GF-D8 (cell line): ENCODE data around the gene HERPUD2.
"Not testable (repeated sequence)": the region's sequence is repeated elsewhere in the genome, so short reads cannot be mapped to it uniquely, and the experiment has no call there.

Source experiments
- DNase-seq: peaks from one replicate; lab custom pipeline; 2025; lab: John Stamatoyannopoulos, UW

Gene HERPUD2

DNA sequence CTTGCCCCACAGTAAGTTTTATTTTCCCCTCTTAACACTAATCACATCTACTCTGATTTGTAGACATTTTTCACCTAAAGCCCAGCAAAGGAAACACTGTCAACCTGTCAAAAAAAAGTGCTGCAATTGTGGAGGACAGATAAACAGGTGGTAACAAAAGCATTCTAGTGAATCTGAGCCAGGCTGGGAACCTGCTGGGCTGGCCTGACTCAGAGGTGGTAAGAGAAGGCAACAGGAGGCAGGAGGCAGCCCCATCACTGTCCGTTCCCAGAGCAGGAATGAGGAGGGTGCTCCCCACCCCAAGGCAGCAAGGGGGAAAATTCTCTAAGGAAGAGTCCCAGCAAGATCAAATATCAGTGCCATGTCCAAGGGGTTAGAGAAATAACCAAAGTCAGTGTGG, 19.5 kb upstream of the HERPUD2 start:
- no peak for DNase-seq

DNA sequence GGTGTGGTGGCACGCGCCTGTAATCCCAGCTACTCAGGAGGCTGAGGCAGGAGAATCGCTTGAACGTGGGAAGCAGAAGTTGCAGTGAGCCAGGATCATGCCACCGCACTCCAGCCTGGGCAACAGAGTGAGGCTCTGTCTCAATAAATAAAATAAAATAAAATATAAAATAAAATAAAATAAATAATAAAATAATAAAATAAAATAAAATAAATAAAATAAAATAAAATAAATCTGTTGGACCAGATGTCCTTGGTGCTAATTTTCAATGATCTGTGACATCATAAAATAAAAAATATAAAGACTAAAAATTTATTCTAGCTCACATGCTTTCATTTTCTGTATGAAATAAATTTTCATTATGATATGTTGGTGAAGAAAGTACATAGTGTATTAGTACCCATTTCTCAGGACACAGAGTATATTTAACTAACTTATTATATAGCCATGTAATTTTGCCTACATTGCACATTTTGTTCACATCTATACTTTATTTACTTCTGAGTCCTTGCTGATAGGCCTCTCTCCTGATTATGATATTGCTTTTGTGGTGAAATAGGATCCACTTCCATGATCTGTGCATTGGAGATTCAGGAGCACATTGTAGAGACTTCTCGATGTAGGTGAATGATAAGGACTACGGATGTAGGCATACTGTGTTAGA, 17.8 kb upstream of the HERPUD2 start:
- no peak for DNase-seq

GRCh38 chr7:35707422-35707821, 12.5 kb upstream of the HERPUD2 start:
- DNase-seq, result no peak

DNA sequence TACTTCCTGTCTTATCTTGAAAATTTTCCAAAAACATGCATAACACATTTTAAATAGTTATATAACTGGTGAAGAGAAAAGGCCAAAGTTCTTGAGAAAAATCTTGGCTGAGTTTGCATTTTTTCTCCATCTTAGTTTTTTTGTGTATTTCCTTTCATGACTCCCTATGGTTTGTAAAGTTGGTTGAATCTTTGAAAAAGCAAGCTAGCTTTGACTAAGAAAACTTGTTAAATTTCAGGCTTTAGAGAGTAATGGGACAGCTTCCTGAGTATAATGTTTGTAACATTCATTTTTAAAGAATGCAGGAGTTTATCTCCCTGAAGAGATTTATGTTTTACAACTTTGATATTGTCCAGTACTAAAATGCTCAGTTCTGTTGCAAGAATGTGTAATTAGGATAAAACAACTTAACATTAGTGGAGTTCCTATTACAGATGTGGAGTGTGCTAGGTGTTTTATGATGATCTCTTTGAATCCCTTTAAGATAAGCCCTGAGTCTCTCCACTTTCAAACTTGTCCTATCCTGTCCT, 11.1 kb upstream of the HERPUD2 start:
- no peak for DNase-seq

DNA sequence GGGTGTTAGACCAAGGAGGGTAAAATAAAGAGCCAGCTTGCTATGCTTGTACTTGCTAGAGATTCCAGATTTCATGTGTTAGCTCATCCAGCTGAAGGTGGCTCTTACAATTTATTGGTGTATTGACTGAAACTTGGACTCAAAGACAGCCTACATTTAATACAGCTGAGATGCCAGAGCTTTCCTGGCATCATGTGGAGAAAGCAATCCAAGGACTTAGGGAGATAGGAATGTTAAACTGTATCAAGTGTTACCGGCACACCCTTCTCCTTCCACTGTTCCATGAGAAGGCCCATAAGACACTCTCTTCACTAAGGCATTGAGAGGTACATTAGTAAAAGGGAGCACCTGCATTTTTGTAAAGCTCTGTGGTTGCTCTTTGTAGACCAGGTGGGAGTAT, 9.3 kb upstream of the HERPUD2 start:
- DNase-seq, result no peak

GRCh38 chr7:35702541-35702940, 7.6 kb upstream of the HERPUD2 start:
- no peak for DNase-seq

DNA sequence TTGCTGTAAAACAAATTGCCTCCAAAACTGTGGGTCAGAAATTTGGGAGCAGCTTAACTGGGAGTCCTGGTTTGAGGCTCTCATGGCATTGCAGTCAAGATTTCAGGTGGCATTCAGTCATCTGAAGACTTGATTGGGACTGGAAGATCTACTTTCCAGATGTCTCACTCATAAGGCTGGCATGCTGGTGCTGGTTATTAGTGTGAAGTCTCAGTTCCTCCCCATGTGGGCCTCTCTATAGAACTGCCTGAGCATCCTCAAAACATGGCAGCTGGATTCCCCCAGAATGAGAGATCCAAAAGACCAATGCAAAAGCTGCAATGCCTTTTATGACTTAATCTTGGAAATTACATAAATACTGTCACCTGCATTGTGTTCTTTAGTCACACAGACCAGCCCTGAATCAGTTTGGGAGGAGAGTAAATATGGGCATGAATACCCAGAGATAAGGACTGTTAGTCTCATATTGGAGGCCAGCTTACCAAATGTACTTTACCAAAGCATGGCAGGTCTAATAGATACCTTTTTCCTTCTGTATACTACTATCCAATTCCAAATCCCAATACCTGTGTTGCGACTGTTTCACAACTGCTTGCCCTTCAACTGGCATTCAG, 6.5 kb upstream of the HERPUD2 start:
- no peak for DNase-seq

DNA sequence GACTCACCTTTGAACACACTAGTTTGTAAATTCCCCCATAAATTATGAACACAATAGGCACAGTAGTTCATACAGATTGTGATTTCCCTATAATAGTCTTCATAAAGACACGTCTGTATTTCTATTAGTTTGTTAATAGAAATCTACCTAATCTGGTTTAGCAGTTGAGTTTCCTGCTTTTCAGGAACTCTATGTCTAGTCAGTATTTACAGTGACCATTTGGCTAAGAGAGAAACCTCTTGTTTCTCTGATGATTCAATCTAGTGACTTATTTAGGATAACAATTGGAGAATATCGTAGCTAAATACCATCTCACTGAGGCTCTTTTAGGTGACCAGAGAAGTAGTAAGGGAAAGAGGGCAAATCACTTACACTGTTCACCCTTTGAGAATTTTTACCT, 5.9 kb upstream of the HERPUD2 start:
- no peak for DNase-seq

- DNase-seq, result no peak
Observed at GRCh38 chr7:35700333-35700732, 5.4 kb upstream of the HERPUD2 start.

- no peak for DNase-seq
Observed at GRCh38 chr7:35699796-35700305, 4.9 kb upstream of the HERPUD2 start.

GRCh38 chr7:35698382-35698781, 3.4 kb upstream of the HERPUD2 start:
- DNase-seq, result not testable (repeated sequence)

- DNase-seq, result peak; percentile 77
Observed at GRCh38 chr7:35697414-35698175, 2.7 kb upstream of the HERPUD2 start.

DNA sequence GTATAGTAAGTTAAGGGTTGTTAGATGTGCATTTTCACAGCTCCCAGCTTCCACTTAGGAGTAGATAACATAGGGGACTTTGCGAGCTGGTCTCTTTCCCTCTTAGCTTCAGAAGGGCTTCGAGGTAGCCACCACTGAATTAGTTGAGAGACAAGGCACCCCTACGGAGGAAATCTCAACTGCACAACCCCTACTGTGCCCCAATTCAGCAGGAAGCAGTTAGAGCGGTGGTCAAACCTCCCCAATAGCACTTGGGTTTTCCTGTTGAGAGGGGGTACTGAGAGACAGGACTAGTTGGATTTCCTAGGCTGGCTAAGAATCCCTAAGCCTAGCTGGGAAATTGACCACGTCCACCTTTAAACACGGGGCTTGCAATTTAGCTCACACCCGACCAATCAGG, 1.1 kb upstream of the HERPUD2 start:
- DNase-seq, result no peak

- DNase-seq, result peak; percentile 39
Observed at GRCh38 chr7:35695473-35695850, 527 bp upstream of the HERPUD2 start.

DNA sequence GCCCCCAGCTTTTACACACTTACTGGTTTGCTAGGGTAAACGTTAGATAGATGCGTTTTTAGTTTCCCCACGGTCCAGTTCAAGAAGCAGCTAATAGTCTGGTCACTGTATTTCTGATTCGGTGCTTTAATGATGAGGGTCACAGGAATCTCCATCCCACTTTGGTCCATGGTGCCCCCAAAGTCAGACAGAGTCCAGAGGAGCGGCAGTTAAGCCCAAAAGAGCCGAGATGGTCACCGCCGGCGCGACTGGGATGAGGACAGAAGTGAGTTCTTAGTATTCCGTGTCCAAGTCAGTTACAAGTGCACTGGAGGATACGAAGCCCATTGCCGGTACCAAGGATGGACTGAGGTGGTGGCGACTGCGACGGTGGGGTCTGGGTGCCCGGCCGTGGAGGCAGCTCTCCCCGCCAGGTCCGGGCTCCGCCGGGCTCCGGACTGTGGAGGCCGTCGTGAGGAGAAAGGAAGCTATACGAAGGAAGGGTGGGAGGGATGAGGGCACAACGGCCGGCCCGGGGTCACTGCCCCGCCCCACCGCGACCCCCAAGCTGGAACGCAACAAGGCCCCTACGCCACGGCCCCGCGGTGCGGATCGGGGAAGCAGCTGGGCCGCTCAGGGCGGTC, 663 bp downstream of the HERPUD2 start:
- DNase-seq, result no peak

- no peak for DNase-seq
Observed at GRCh38 chr7:35691827-35692307, 3.1 kb downstream of the HERPUD2 start.

GRCh38 chr7:35691366-35691765, 3.6 kb downstream of the HERPUD2 start:
- DNase-seq, result no peak

DNA sequence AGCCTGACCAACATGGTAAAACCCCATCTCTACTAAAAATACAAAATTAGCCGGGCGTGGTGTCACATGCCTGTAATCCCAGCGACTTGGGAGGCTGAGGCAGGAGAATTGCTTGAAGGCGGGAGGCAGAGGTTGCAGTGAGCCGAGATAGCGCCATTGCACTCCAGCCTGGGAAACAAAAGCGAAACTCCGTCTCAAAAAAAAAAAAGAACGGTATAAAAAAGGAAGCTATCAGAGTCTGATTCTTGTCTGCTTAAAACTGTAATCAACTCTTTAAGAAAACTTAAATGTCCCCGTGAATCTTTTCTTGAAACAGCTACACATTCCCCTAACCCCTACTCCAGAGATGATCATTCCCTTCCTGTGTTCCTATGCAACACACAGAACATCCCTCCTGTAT, 4.3 kb downstream of the HERPUD2 start:
- DNase-seq, result peak; percentile 19

DNA sequence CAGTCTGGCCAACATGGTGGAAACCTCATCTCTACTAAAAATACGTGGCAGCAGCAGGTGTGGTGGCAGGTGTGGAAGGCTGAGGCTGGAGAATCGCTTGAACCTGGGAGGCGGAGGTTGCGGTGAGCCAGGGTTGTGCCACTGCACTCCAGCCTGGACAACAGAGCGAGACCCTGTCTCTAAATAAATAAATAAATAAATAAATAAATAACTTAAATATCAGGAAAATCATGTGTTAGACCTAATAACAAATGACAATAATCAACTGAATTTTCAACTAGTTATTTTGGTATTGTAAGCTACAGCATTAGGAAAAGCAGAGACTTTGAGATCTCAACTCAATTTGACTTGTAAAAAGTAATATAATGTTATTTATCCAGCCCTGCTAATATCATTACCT, 9.2 kb downstream of the HERPUD2 start:
- no peak for DNase-seq

- no peak for DNase-seq
Observed at GRCh38 chr7:35681231-35682029, 13.5 kb downstream of the HERPUD2 start.

DNA sequence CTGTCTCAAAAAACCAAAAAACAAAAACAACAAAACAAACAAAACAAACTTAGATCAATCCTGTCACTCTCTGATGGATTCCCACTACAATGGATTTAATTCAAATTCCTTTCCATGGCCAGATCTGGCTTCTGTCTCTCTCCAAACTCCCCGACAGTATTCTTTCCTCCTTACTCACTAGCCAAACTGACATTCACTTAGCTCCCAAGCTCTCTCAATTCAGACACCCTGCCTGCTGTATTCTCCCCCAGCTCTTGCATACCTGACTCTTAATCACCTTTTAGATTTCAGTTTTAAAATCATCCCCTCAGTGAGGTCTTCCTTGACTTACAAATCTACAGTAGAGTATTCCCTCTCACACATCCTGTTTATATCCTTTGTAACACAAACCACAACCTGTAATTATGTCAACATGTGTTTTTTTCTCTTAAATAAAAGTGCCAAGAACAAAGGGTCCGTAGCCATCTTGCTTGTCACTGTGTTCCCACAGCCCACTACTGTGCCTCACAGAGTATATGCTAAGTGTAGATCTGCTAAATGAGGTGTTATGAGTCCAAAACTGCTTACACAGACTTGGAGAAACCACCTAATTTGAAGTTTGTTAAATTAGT, 14.4 kb downstream of the HERPUD2 start:
- DNase-seq, result no peak
